ENCODE measurements around the gene HEATR5A.
"Not testable (repeated sequence)": the region's sequence is repeated elsewhere in the genome, so short reads cannot be mapped to it uniquely, and the experiment has no call there.

The HEATR5A gene

GRCh38 chr14:31388687-31389413, 31.5 kb downstream of the HEATR5A start:
- DNase-seq (ENCODE audit: low read depth) = no peak

DNA sequence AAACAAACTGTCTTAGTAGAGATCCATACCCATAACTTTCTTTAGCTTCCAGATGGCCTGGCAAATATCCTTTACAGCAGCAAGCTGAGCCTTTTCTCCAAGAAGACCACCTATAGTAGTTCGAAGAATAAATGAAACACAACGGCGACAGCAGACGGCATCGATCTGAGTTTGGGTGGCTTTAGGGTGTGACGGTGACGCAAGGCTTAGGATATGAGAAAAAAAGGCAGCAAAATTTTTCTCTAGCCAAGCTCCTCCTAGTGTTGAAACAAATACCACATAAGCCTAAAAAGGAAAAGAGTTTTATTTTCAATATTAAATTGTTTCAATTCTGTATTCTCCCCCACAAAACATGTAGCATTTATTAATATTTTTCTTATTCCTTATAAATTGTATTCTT, 33.3 kb downstream of the HEATR5A start:
- no peak for DNase-seq (ENCODE audit: low read depth)

DNA sequence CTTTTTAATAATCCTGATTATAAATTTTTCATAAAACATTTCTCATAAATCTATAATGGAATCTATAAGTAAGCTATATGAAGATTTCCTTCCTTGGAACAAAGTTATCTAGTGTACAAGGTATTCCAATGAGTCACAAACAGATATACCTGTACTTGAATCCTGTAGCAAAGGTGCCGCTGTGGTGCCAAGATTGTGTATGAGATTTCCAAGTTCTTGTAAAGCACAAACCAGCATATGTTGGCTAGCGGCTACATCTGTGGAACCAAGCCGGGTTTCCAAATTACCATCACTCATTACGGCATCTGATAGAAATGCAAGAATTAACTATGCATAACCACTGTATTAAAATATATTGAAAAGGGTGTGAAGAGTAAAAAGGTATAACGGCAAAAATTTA, 34.1 kb downstream of the HEATR5A start:
- DNase-seq (ENCODE audit: low read depth) = no peak

GRCh38 chr14:31382221-31382620, 38.1 kb downstream of the HEATR5A start:
- no peak for DNase-seq (ENCODE audit: low read depth)

GRCh38 chr14:31380106-31380505, 40.2 kb downstream of the HEATR5A start:
- DNase-seq (ENCODE audit: low read depth) = no peak

- not testable (repeated sequence) for DNase-seq (ENCODE audit: low read depth)
Observed at GRCh38 chr14:31379125-31379947, 41.0 kb downstream of the HEATR5A start.

- DNase-seq (ENCODE audit: low read depth) = no peak
Observed at GRCh38 chr14:31377433-31377832, 42.9 kb downstream of the HEATR5A start.

DNA sequence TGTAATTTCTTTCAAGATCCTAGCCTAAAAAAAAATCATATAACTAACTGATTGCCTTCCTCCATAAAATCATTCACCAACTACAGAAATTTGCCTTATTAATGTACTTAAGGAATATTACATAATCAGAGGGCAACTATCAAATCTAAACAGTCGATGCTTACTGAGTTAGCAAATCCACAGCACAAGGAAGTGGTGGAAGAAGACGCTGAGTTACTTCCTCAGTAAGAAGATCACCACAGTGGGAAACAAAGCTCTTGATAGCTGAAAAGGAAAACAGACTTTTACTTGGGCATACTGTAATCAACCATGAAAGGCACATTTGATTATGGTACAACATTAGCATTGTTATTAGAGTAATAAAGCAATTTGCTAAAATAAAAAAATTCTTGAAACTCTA, 48.7 kb downstream of the HEATR5A start:
- DNase-seq (ENCODE audit: low read depth) = no peak

GRCh38 chr14:31363331-31364073, 56.8 kb downstream of the HEATR5A start:
- DNase-seq (ENCODE audit: low read depth) = no peak

GRCh38 chr14:31362746-31363145, 57.6 kb downstream of the HEATR5A start:
- DNase-seq (ENCODE audit: low read depth) = no peak

GRCh38 chr14:31361761-31362160, 58.6 kb downstream of the HEATR5A start:
- not testable (repeated sequence) for DNase-seq (ENCODE audit: low read depth)

- DNase-seq (ENCODE audit: low read depth) = no peak
Observed at GRCh38 chr14:31360919-31361662, 59.3 kb downstream of the HEATR5A start.

- DNase-seq (ENCODE audit: low read depth) = no peak
Observed at GRCh38 chr14:31357279-31357678, 63.1 kb downstream of the HEATR5A start.

DNA sequence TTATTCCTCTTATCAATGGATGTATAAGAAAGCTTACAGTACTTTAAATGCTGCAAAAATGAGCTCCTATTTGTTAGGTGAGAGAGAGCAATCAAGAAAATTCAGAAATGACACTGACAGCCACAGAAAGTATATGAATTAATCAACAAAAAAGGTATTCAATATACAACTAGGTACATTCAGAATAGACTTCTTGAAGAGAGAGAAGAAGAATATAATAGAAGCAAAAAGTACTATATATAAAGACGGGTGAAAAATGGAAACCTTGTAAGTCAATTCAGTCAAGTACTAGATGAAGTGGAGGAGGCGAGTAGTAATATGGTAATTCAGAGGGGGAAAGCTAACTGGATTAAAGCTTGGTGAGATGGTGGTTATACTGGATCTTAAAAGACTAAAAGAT, 74.3 kb downstream of the HEATR5A start:
- no peak for DNase-seq (ENCODE audit: low read depth)

GRCh38 chr14:31341280-31341679, 79.1 kb downstream of the HEATR5A start:
- no peak for DNase-seq (ENCODE audit: low read depth)

DNA sequence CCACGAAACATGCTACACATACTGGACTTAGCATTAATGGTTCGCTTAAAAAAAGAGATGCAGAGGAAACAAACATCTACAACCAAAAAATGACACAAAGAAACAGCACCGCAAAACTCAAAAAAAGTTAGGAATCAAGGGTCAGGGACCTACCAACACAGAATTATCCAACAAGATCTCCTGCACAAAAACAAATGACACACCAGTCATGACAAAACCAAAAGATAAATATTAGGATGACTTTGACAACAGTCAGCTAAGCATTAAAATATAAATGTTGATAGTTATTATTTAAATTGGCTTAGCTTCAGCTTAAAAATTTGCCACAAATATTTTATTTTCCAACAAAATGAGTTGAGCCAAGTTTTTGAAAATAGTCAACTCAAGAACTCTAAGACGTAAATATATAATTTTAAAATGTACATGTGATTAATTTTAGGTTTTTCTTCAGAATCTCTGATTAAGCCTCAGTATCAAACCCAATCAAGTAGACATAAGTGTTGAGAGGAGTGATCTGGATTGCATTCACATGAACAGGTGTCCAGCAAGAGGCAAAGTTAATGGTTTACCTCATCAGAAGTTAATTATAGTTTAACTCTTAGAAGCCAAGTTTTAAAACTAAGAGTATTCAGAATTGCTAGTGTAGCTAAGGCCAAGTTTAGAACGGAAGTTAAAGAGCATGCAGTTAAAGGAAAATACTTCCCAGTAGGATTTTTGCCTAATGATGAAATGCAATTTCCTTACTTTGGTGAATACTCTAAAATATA, 79.9 kb downstream of the HEATR5A start:
- no peak for DNase-seq (ENCODE audit: low read depth)

DNA sequence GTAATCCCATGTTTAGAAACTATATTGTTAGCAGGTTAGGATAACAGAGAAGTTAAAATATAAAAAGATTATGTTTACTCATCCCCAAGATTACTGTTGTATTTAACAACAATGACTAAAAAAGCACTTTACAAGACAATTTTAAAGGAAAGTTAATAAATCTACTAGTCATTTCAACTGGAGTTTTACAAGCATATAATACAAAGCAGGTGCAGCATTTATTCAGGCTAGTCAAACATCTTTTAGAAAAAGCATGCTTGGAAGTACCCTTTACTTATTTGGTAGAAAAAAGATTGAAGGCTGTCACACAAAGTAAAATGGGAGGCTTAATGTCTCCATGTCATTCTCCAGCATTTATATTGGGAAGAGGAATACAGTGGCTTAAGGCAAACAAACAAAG, 80.6 kb downstream of the HEATR5A start:
- no peak for DNase-seq (ENCODE audit: low read depth)

DNA sequence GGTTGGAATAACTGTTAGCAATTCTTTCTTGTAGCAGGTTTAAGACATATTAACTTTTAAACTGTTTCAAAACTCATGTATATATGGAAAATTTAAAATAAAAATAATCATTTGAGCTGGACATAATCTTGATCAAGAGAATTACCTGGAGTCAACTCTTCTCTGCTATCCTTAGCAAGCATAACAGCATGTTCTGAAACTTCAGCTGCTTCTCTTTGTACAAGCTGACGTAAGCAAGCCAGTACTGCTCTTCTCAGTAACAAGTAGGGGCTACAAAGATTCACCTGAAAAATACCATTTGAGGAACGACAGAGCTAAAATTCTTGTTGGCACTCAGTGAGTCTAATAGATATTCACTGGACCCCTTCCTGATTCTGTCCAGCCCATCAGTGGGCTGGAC, 83.0 kb downstream of the HEATR5A start:
- no peak for DNase-seq (ENCODE audit: low read depth)

GRCh38 chr14:31336646-31337045, 83.7 kb downstream of the HEATR5A start:
- DNase-seq (ENCODE audit: low read depth) = no peak

DNA sequence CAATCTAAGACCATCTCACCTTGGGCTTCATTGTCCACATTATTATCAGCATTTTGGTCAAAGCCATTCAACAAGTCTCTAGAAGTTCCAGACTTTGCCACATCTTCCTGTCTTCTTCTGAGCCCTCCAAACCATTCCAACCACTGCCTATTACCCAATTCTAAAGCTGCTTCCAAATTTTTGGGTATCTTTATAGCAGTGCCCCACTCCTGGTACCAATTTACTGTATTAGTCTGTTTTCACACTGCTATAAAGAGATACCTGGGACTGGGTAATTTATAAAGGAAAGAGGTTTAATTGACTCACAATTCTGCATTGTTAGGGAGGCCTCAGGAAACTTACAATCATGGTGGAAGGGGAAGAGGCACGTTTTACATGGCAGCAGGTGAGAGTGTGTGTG, 89.0 kb downstream of the HEATR5A start:
- not testable (repeated sequence) for DNase-seq (ENCODE audit: low read depth)

GRCh38 chr14:31329876-31330521, 90.4 kb downstream of the HEATR5A start:
- DNase-seq (ENCODE audit: low read depth) = not testable (repeated sequence)

All from CMK (cell line).